Esophagus muscularis mucosa (tissue), 4 donors: ENCODE results near the gene WDR13. TPM values are rescaled to one million over a fixed set of nuclear protein-coding genes. Genes with fewer than 3 reads are reported as not detected.

Source experiments
- DNase-seq: peaks from one replicate; pipeline ENCODE4 v3.0.0-alpha.2; 2017; ENCODE audit errors: extremely low spot score
- H3K27ac ChIP-seq, 4 donors: fragments of 200-600 bp; sonication (generic); replicated peaks in 1 of 4; 1 replicate in 3 of 4; 2 replicates in 1 of 4; pipeline ENCODE4 v1.5.1; 2016 to 2019; ENCODE audit warnings: mild to moderate bottlenecking in 1 of 4
- H3K27me3 ChIP-seq, 4 donors: fragments of 200-600 bp; sonication (generic); one replicate each; pipeline versions ENCODE4 v1.5.1 to v1.6.0; 2016 to 2019
- H3K36me3 ChIP-seq, 4 donors: fragments of 200-600 bp; sonication (generic); one replicate each; pipeline ENCODE4 v1.5.1; 2016 to 2019
- H3K4me1 ChIP-seq, 4 donors: fragments of 200-600 bp; sonication (generic); one replicate each; pipeline ENCODE4 v1.5.1; 2016 to 2019
- H3K4me3 ChIP-seq, 4 donors: fragments of 200-600 bp; sonication (generic); 1 replicate in 2 of 4; 2 replicates in 2 of 4; pipeline ENCODE4 v1.5.1; 2016 to 2019; ENCODE audit warnings: mild to moderate bottlenecking in 4 of 4, moderate library complexity in 1 of 4
- H3K9me3 ChIP-seq, 4 donors: fragments of 200-600 bp; sonication (generic); 1 replicate in 3 of 4; 2 replicates in 1 of 4; pipeline ENCODE4 v1.5.1; 2016 to 2019
- EP300 ChIP-seq: sonication (generic); formaldehyde crosslinking; IDR thresholded peaks from one replicate; pipeline ENCODE4 v1.6.1; 2017; ENCODE audit warnings: antibody characterized with exemption
- POLR2A ChIP-seq: fragments of 450-650 bp; IDR thresholded peaks from one replicate; pipeline ENCODE4 v1.6.1; 2017; ENCODE audit warnings: antibody characterized with exemption, moderate library complexity, mild to moderate bottlenecking, low read depth
- POLR2AphosphoS5 ChIP-seq, 2 donors: sonication (generic); formaldehyde crosslinking; IDR thresholded peaks; one replicate each; pipeline ENCODE4 v1.6.1; 2017; ENCODE audit warnings: antibody characterized with exemption in 2 of 2
- WGBS: methylation state at CpG from one replicate; pipeline ENCODE4 v1.1.5; 2018; 5-methylcytosine and 5-hydroxymethylcytosine counted together
- intact Hi-C: fragments of 100-400 bp; cut with DNase I; formaldehyde crosslinking; loops from one replicate; pipeline ENCODE4 v1.15.1; 2023
- total RNA-seq, 4 donors: library from RNA; depleted of rRNA; stranded (reverse); fragments of >200 nt; gene quantifications; one replicate each; pipeline versions ENCODE4 v1.1.0 to v1.2.1, GENCODE V29; 2016
- TF ChIP-seq, protein P1 (sequence below), 3 experiments: fragments of 200-600 bp in 2 of 3; fragments of 450-650 bp in 1 of 3; sonication (generic) in 2 of 3; IDR thresholded peaks; one replicate each; pipeline ENCODE4 v1.5.1; 2017 to 2019; ENCODE audit warnings: antibody characterized with exemption in 3 of 3, mild to moderate bottlenecking in 2 of 3, moderate library complexity in 1 of 3

The WDR13 gene
- total RNA-seq, 4 donors from 2014 or later, result 123 to 166 (median 152) TPM

GRCh38 chrX:48560056-48560455 lies 37.2 kb upstream of the WDR13 start:
- Histone ChIP-seq H3K4me1 (no peaks in the 10 kb centered on the region), H3K4me3 (no peak overlapping the region), H3K36me3 (peaks cover 10 to 60% (median 35%) of the 10 kb centered on the region in 4 donors), H3K9me3 (no peaks in the 10 kb centered on the region), H3K27me3 (no peaks in the 10 kb centered on the region), H3K27ac (no peak overlapping the region)
- TF ChIP-seq EP300 (no peak), POLR2AphosphoS5 (IDR thresholded peaks at IDR 0.05) (no peak), POLR2A (no peak)
- TF ChIP-seq, protein P1, sequence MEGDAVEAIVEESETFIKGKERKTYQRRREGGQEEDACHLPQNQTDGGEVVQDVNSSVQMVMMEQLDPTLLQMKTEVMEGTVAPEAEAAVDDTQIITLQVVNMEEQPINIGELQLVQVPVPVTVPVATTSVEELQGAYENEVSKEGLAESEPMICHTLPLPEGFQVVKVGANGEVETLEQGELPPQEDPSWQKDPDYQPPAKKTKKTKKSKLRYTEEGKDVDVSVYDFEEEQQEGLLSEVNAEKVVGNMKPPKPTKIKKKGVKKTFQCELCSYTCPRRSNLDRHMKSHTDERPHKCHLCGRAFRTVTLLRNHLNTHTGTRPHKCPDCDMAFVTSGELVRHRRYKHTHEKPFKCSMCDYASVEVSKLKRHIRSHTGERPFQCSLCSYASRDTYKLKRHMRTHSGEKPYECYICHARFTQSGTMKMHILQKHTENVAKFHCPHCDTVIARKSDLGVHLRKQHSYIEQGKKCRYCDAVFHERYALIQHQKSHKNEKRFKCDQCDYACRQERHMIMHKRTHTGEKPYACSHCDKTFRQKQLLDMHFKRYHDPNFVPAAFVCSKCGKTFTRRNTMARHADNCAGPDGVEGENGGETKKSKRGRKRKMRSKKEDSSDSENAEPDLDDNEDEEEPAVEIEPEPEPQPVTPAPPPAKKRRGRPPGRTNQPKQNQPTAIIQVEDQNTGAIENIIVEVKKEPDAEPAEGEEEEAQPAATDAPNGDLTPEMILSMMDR (IDR thresholded peaks at IDR 0.05), result no peak
- DNase-seq, result no peak
- 88% methylated on average over 14 of the region's 14 CpGs for WGBS
- intact Hi-C loops, result no loop called here

GRCh38 chrX:48560681-48561080 lies 36.6 kb upstream of the WDR13 start:
- 83% methylated on average over 12 of the region's 12 CpGs for WGBS
- intact Hi-C loops, result no loop called here
- H3K4me3 ChIP-seq, result no peak overlapping the region
- no peaks in the 10 kb centered on the region for H3K9me3 ChIP-seq
- peaks cover 5 to 54% (median 32%) of the 10 kb centered on the region in 4 donors for H3K36me3 ChIP-seq
- H3K4me1 ChIP-seq, result no peaks in the 10 kb centered on the region
- H3K27ac ChIP-seq, result no peak overlapping the region
- no peaks in the 10 kb centered on the region for H3K27me3 ChIP-seq
- no peak for TF ChIP-seq POLR2A
- TF ChIP-seq EP300, result no peak
- TF ChIP-seq, protein P1 (IDR thresholded peaks at IDR 0.05), result no peak
- no peak for TF ChIP-seq POLR2AphosphoS5 (IDR thresholded peaks at IDR 0.05)
- no peak for DNase-seq

GRCh38 chrX:48569958-48570357 lies 27.3 kb upstream of the WDR13 start:
- 57% methylated on average over 1 of the region's 1 CpG for WGBS
- H3K9me3 ChIP-seq, result no peaks in the 10 kb centered on the region

GRCh38 chrX:48573690-48574269 lies 23.5 kb upstream of the WDR13 start:
- intact Hi-C loops, result loop anchor here (2.0 kb wide), 1 partner anchor 33 kb away; no protein-coding TSS in a partner anchor
- WGBS, result 59% methylated on average over 19 of the region's 19 CpGs

More at GRCh38 chrX:48569958-48570357, 27.3 kb upstream of the WDR13 start:
- intact Hi-C loops, result no loop called here
- Histone ChIP-seq H3K27me3 (no peaks in the 10 kb centered on the region), H3K4me1 (peaks cover 0 to 4% (median under 1%) of the 10 kb centered on the region in 4 donors), H3K36me3 (no peaks in the 10 kb centered on the region), H3K27ac (no peak overlapping the region), H3K4me3 (no peak overlapping the region)
- no peak for DNase-seq
- TF ChIP-seq POLR2A (no peak), POLR2AphosphoS5 (IDR thresholded peaks at IDR 0.05) (no peak), EP300 (no peak)

More at GRCh38 chrX:48573690-48574269, 23.5 kb upstream of the WDR13 start:
- H3K4me1 ChIP-seq, result peaks cover 16 to 24% (median 18%) of the 10 kb centered on the region in 4 donors
- TF ChIP-seq POLR2A (no peak), EP300 (no peak), POLR2AphosphoS5 (IDR thresholded peaks at IDR 0.05) (no peak)
- TF ChIP-seq, protein P1 (IDR thresholded peaks at IDR 0.05), result no peak
- no peaks in the 10 kb centered on the region for H3K27me3 ChIP-seq
- peaks cover 18 to 38% (median 34%) of the 10 kb centered on the region in 4 donors for H3K36me3 ChIP-seq
- no peak for DNase-seq
- peak overlapping the region; percentile 97 to 99 (median 98) for H3K27ac ChIP-seq
- H3K9me3 ChIP-seq, result no peaks in the 10 kb centered on the region
- peak overlapping the region; percentile 73 to 79 (median 76) for H3K4me3 ChIP-seq
